HPDE6-E6E7 (cell line): ENCODE data around the gene PRF1.
"Not testable (repeated sequence)": the region's sequence is repeated elsewhere in the genome, so short reads cannot be mapped to it uniquely, and the experiment has no call there.

Experiments used
- DNase-seq: peaks from one replicate; pipeline ENCODE4 v3.0.0; 2011; ENCODE audit warnings: missing footprints; ENCODE audit errors: extremely low spot score

Gene PRF1

GRCh38 chr10:70617798-70618568, 15.4 kb upstream of the PRF1 start:
- no peak for DNase-seq

DNA sequence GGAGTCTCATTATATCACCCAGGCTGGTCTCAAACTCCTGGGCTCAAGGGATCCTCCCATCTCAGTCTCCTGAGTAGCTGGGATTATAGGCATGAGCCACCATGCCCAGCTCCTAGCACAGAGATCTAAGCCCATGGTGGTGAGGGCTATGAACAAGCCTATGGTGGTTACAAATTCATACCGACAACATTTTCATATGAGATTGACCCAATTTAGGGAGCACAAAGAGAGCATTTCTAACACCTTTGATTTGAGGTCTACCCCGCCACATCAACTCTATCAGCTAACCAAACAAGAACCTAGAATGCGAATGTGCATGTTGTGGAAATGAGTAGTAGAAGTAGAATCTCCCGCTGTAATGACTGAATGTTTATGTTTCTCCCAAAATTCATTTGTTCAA, 14.2 kb upstream of the PRF1 start:
- DNase-seq, result no peak

DNA sequence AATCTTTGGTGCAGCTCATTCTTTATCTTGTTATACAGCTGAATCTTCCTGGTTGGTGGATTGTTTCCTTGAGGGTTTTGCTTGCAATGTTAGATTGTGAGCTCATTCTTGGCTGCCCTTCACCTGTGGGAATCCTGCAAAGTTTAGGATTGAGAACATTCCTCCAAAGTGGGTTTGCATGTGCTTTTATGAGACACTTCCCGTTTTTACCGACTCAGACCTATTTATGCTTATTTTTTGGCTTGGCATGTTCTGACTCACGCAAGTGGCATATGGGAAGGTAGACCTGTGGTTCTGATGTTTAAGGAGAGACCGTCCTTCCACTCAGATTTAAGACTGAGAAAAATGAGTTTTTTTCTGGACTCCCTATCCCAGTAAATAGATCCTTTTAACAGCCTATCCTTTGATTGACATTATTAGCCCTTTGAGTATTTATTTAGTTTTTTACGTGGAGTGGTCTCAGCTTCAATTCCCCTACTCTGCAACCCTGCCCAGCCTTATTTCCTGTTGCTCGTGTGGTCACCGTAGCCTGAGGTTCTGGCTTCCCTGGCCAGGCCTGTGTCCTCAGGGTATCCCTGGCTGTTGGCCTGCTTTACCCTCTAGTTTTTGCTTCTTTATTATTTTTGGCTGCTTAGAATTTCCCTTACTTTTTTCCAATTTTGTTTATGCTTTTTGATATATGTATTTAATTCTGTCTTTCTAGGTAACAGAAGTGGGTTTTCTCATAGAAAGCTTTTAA, 13.4 kb upstream of the PRF1 start:
- DNase-seq, result no peak

DNA sequence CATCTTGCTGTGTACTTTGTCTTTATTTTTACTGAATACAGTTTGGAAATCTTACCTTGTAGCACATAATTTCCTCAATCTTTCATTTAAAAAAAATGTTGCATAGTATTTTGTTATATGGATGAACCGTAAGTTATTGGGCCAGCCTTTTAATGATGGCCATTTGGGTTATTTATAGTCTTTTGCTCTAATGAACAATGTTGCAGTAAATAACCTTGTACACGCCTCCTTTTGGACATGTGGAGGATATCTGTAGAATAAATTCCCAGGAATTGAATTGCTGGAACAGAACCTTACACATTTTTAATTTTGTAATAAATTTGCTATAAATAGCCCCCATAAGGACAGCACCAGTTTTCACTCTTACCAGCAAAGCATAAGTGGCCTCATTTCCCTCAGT, 12.7 kb upstream of the PRF1 start:
- DNase-seq, result no peak

DNA sequence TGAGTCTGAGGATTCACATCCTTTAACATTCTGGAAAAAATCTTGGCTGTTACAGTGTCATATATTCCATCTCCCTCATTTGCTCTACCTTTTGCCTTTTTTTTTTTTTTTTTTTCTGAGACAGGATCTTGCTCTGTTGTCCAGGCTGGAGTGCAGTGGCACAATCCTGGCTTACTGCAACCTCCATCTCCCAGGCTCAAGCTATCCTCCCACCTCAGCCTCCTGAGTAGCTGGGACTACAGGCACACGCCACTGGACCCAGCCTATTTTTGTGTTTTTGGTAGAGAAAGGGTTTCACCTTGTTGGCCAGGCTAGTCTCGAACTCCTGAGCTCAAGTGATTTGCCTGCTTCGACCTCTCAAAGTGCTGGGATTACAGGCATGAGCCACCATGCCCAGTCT, 11.8 kb upstream of the PRF1 start:
- not testable (repeated sequence) for DNase-seq

DNA sequence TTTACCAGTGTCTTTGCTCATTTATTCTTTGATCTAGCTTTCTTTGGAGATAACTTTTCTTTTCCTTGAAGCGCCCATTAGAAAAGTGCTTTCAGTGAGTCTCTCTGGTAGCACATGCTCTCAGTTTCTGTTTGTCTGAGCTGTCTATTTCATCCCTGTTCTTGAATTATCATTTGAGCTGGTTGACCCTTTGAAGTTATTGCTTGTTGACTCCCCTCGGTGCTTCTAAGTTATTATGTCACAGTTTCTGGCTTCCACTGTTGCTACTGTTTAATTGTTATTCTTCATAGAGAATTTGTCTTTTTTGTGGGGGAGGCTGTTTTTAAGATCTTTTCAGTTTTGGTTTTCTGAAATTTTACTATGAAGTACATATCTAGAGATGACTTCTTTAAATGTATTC, 11.4 kb upstream of the PRF1 start:
- DNase-seq, result no peak

- DNase-seq, result no peak
Measured at GRCh38 chr10:70607936-70608335, 5.4 kb upstream of the PRF1 start.

- no peak for DNase-seq
Measured at GRCh38 chr10:70605161-70605560, 2.6 kb upstream of the PRF1 start.

DNA sequence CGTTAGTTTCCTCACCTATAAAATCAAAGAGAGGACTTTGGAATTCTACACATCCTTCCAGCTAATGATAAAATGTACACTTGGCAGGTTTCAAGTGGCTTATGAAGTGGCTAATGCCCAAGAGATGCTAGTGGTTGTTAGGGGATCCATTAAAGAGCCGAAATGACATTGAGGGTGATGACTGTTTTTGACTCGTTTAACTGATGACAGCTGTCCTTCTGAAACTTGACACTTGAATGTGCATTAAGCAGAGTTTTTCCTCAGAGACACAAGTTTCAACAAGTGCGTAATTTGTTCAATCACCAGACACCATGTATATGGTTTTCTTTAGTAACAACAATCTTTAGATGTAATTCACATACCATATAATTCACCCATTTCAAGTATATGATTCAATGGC, 1.6 kb upstream of the PRF1 start:
- no peak for DNase-seq

DNA sequence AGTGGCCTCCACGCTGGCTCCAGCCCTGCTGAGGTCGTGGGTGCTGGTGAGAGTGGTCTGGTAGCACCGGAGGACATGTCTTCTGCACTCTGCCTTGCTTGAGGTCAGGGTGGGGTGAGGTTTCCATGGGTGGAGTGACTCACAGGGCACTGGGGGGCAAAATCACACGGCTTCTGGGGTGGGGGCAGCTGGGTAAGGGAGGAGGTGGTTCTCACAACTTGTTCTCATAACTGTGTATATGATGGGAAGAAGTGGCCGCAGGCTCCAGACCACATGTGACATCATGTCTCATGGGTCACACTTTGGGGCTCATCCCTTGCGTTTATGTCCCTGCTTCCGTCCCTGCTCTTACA, 884 bp upstream of the PRF1 start:
- no peak for DNase-seq

GRCh38 chr10:70601746-70602145, 795 bp downstream of the PRF1 start:
- DNase-seq, result no peak

- no peak for DNase-seq
Measured at GRCh38 chr10:70600512-70601395, 1.8 kb downstream of the PRF1 start.

- DNase-seq, result no peak
Measured at GRCh38 chr10:70599791-70600190, 2.8 kb downstream of the PRF1 start.

DNA sequence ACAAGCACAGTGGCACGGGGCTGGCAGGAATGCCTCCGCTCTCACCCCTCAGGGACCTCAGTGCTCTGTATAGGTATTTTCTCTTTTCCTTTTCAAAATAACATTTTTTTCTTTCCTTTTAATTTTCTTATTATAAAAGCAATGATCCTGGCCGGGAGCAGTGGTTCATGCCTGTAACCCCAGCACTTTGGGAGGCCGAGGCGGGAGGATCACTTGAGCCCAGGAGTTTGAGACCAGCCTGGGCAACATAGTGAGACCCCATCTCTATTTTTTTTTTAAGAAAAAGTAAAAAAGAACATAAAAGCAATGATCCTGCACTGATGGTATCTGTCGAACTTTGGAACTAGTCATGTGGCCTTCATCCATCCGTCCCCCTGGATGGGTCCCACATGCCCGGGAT, 3.2 kb downstream of the PRF1 start:
- no peak for DNase-seq

DNA sequence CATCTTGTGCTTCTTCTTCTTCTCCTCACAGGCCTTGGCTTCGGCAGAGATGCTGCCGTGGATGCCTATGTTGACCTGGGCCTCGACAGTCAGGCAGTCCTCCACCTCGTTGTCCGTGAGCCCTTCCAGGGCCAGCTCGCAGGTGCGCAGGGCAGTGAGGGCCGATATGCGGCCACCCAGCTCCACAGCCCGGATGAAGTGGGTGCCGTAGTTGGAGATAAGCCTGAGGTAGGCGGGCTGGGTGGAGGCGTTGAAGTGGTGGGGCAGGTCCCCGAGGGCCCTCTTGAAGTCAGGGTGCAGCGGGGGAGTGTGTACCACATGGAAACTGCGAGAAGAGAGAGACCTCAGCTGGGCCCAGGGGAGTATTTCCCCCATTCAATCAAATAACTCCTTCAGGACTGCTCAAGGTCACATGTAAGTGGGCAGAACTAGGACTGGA, 3.7 kb downstream of the PRF1 start:
- no peak for DNase-seq

- no peak for DNase-seq
Measured at GRCh38 chr10:70597856-70598815, 4.4 kb downstream of the PRF1 start.

- DNase-seq, result no peak
Measured at GRCh38 chr10:70596860-70597809, 5.4 kb downstream of the PRF1 start.

DNA sequence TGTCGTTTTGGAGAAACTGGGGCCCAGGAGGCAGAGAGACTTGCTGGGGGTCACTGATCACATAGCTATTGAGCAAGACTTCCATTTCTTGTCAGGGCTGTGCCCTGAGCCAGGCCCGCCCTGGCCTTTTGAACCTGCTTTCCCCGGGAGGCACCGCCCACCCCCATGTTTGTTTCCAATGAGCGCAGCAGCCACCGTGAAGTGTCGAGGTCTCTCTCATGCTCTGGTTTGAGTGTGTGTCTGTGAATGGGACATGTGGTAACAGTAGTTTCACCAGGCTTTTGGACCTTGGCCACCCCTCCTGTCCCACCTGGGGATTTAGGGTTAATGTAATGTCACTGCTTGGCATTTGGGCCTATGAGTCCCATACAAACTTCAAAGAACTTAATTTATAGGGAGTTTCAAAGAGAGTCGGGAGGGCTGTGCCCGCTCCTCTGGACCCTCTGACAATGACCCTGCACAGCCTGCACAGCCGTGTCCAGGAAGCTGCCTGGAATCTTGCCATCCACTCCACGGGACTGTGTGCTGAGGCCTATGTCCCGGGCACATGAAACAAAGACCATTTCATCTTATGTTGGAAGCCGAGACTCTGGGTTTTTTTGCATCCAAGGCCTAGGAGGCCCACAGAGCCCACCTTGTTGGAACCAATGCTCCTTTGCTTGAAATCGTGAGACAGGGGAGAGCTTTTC, 6.3 kb downstream of the PRF1 start:
- DNase-seq, result no peak

GRCh38 chr10:70595566-70596016, 7.0 kb downstream of the PRF1 start:
- DNase-seq, result no peak
